ENCODE measurements around the gene CLIC4. TPM values are rescaled to one million over a fixed set of nuclear protein-coding genes. Genes with fewer than 3 reads are reported as not detected.

The CLIC4 gene
- total RNA-seq, 1 experiment from 2014 or later = 62.7 TPM

DNA sequence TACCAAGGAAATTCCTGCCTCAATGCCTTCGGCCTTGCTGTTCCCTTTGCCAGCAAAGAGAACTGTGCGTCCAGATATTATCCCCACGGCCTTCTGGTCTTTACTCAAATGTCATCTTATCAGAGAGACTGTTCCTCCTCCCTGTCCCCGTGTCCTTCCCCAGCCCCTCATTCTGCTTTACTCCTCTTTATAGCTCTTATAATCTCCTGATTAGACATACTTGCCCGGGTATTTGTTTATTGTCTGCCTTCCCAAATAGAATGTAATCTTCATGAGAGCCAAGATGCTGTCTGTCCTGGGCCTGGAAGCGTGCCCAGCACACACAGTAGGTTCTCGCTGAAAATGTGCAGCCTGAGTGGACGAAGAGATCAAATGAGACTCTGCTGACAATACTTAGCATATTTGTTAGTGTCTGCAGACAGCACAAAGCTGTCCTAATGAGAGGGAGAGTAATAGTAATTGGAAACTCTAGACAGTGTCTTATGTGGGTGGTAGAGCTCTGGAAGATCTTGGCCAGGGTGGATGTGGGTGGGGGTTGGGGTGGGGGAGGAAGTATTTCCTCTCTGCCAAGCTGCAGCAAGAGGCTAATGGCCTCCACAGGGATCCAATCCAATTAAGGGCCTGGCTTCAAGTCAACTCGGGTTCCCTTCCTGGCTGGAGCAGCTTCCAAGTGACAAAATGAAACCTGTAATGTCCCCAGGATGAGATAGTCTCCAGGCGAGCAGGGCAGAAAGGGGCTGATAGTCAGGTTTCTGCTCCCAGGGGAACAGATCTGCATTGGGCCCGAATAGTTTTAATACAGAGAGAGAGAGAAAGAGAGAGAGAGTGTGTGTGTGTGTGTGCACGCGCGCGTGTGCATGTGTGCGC is 9.5 kb upstream of the CLIC4 start:
- DNase-seq = no peak
- peaks cover 12% of the 10 kb centered on the region for H3K4me1 Mint-ChIP-seq (ENCODE audit: low read depth, unreplicated experiment)
- no peaks in the 10 kb centered on the region for H3K36me3 Mint-ChIP-seq (ENCODE audit: insufficient read depth, unreplicated experiment)
- CTCF ChIA-PET = no interaction called here
- TF ChIP-seq, protein P1, sequence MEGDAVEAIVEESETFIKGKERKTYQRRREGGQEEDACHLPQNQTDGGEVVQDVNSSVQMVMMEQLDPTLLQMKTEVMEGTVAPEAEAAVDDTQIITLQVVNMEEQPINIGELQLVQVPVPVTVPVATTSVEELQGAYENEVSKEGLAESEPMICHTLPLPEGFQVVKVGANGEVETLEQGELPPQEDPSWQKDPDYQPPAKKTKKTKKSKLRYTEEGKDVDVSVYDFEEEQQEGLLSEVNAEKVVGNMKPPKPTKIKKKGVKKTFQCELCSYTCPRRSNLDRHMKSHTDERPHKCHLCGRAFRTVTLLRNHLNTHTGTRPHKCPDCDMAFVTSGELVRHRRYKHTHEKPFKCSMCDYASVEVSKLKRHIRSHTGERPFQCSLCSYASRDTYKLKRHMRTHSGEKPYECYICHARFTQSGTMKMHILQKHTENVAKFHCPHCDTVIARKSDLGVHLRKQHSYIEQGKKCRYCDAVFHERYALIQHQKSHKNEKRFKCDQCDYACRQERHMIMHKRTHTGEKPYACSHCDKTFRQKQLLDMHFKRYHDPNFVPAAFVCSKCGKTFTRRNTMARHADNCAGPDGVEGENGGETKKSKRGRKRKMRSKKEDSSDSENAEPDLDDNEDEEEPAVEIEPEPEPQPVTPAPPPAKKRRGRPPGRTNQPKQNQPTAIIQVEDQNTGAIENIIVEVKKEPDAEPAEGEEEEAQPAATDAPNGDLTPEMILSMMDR (IDR thresholded peaks at IDR 0.05; ENCODE audit: unreplicated experiment) = no peak
- H3K4me3 Mint-ChIP-seq (ENCODE audit: low read depth, unreplicated experiment) = no peak overlapping the region
- no peaks in the 10 kb centered on the region for H3K27me3 Mint-ChIP-seq (ENCODE audit: unreplicated experiment)
- no peak overlapping the region for H3K27ac Mint-ChIP-seq (ENCODE audit: unreplicated experiment)
- no peaks in the 10 kb centered on the region for H3K9me3 Mint-ChIP-seq (ENCODE audit: low read depth, unreplicated experiment)
- no TSS peak for BruUV-seq (replicated peaks)
- intact Hi-C loops (cut with micrococcal nuclease; ENCODE audit: unreplicated experiment) = no loop called here

DNA sequence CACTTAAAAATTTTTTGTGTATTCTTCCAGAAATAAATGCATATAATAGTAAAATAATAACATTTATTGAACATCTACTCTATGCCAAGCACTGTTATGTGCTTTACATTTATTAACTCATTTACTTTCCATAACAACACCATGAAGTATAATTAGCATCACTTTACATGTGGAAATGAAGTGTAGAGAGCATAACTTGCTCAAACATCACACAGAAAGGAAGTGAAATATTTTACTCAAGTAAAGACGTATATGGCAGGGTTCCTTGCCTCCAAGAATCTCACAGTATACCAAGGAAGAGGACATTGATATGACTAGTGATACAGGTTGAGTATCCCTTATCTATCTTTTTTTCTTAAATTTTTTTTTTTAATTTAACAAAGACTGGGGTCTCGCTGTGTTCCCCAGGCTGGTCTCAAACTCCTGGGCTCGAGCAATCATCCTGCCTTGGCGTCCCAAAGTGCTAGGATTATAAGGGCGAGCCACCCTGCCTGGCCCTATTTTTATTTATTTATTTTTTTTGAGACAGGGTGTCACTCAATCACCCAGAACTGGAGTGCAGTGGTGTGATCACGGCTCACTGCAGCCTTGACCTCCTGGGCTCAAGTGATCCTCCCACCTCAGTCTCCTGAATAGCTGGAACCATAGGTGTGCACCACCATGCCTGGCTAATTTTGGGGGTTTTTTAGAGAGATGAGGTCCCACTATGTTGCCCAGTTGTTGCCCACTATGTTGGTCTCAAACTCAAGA is 7.7 kb upstream of the CLIC4 start:
- CTCF ChIA-PET = no interaction called here
- no peak overlapping the region for H3K4me3 Mint-ChIP-seq (ENCODE audit: low read depth, unreplicated experiment)
- intact Hi-C loops (cut with micrococcal nuclease; ENCODE audit: unreplicated experiment) = no loop called here
- H3K27me3 Mint-ChIP-seq (ENCODE audit: unreplicated experiment) = no peaks in the 10 kb centered on the region
- BruUV-seq (replicated peaks) = no TSS peak
- DNase-seq = no peak
- H3K9me3 Mint-ChIP-seq (ENCODE audit: low read depth, unreplicated experiment) = no peaks in the 10 kb centered on the region
- peaks cover 24% of the 10 kb centered on the region for H3K4me1 Mint-ChIP-seq (ENCODE audit: low read depth, unreplicated experiment)
- no peaks in the 10 kb centered on the region for H3K36me3 Mint-ChIP-seq (ENCODE audit: insufficient read depth, unreplicated experiment)
- H3K27ac Mint-ChIP-seq (ENCODE audit: unreplicated experiment) = no peak overlapping the region
- TF ChIP-seq, protein P1 (IDR thresholded peaks at IDR 0.05; ENCODE audit: unreplicated experiment) = no peak

DNA sequence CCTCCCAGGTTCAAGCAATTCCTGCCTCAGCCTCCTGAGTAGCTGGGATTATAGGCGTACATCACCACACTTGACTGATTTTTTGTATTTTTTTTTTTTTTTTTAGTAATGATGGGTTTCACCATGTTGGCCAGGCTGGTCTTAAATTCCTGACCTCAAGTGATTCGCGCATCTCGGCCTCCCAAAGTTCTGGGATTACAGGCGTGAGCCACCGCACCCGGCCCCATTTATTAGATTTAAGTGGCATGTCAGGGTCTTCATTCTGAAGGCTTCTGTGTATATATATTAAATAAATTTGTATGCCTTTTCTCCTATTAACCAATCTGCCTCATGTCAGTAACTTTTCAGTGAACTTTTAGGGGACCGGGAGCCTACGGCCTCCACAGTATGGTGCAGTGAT is 6.0 kb upstream of the CLIC4 start:
- peaks cover 35% of the 10 kb centered on the region for H3K4me1 Mint-ChIP-seq (ENCODE audit: low read depth, unreplicated experiment)
- H3K36me3 Mint-ChIP-seq (ENCODE audit: insufficient read depth, unreplicated experiment) = no peaks in the 10 kb centered on the region
- no peaks in the 10 kb centered on the region for H3K27me3 Mint-ChIP-seq (ENCODE audit: unreplicated experiment)
- no TSS peak for BruUV-seq (replicated peaks)
- intact Hi-C loops (cut with micrococcal nuclease; ENCODE audit: unreplicated experiment) = no loop called here
- CTCF ChIA-PET = interaction anchor here (0.7 kb wide), 1 partner anchor 28 kb away, joined by 4 read pairs; no protein-coding TSS in a partner anchor
- no peak for DNase-seq
- no peaks in the 10 kb centered on the region for H3K9me3 Mint-ChIP-seq (ENCODE audit: low read depth, unreplicated experiment)
- TF ChIP-seq, protein P1 (IDR thresholded peaks at IDR 0.05; ENCODE audit: unreplicated experiment) = no peak
- H3K4me3 Mint-ChIP-seq (ENCODE audit: low read depth, unreplicated experiment) = no peak overlapping the region
- H3K27ac Mint-ChIP-seq (ENCODE audit: unreplicated experiment) = no peak overlapping the region

DNA sequence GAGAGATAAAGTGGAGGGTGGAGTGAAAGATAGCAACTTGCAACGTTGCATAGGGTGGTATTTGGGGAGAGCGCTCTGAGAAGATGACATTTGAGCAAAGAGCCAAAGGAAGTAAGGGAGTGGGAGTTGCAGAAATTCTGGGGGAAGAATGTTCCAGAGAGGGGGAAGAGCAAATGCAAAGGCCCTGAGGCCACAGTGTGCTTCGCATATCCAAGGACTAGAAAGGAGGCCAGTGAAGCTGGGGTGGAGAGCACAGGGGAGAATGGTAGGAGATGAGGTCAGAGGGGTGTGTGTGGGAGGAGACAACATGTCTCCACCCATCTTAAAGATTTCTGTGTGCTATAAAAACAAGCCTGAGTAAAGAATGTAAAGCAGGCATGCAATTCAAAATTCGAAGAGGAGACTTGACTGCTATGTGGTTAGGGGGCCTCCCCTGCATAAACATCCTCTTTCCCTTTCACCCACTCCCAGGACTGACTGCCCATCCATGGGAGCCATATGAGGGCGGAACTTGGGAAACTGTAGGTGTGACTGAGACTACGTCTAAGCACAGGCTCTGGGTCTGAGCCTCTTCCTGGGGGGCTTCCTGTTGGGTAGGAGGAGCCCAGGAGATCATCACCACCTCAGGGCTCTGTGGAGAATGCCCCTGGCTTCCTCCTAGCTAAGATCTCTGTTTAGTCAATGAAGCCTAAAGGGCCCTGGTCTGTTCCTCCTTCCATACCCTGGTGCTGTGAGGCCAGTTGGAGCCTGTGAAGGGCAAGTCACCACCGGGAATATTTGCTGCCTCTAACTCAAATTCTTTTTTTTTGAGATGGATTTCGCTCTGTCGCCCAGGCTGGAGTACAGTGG is 2.9 kb upstream of the CLIC4 start:
- CTCF ChIA-PET = no interaction called here
- Mint-ChIP-seq H3K27ac (ENCODE audit: unreplicated experiment) (peak overlapping the region; percentile 6), H3K27me3 (ENCODE audit: unreplicated experiment) (no peaks in the 10 kb centered on the region), H3K36me3 (ENCODE audit: insufficient read depth, unreplicated experiment) (peaks cover 24% of the 10 kb centered on the region), H3K9me3 (ENCODE audit: low read depth, unreplicated experiment) (no peaks in the 10 kb centered on the region), H3K4me3 (ENCODE audit: low read depth, unreplicated experiment) (no peak overlapping the region), H3K4me1 (ENCODE audit: low read depth, unreplicated experiment) (peaks cover 23% of the 10 kb centered on the region)
- intact Hi-C loops (cut with micrococcal nuclease; ENCODE audit: unreplicated experiment) = loop anchor here (10.0 kb wide), 1 partner anchor 58 kb away; no protein-coding TSS in a partner anchor
- DNase-seq = no peak
- TF ChIP-seq, protein P1 (IDR thresholded peaks at IDR 0.05; ENCODE audit: unreplicated experiment) = no peak
- BruUV-seq (replicated peaks) = no TSS peak

All from Calu3 (cell line).